Heart right ventricle (tissue), 16 donors: ENCODE results near the gene GIGYF1. TPM values are rescaled to one million over a fixed set of nuclear protein-coding genes. Genes with fewer than 3 reads are reported as not detected.

Experiments used
- ATAC-seq, 8 donors: fragments of 200-7000 bp; cut with Tn5 transposase; one replicate each; pipeline ENCODE4 v1.9.1; 2020; ENCODE audit warnings: mild to moderate bottlenecking in 8 of 8, moderate library complexity in 8 of 8, moderate number of reproducible peaks in 1 of 8
- DNase-seq, 2 donors: peaks; one replicate each; pipeline ENCODE4 v3.0.0-alpha.2; 2020
- H3K27ac ChIP-seq, 10 donors: fragments of 200-600 bp; sonication (generic) in 2 of 10; one replicate each; pipeline versions ENCODE4 v1.5.0 to v1.8.0; 2020 to 2022; ENCODE audit warnings: mild to moderate bottlenecking in 3 of 10
- H3K27me3 ChIP-seq, 7 donors: fragments of 200-600 bp; one replicate each; pipeline ENCODE4 v1.8.0; 2021 to 2022; ENCODE audit warnings: mild to moderate bottlenecking in 2 of 7
- H3K36me3 ChIP-seq, 9 donors: fragments of 200-600 bp; sonication (generic) in 1 of 9; one replicate each; pipeline versions ENCODE4 v1.5.0 to v1.8.0; 2020 to 2022; ENCODE audit warnings: mild to moderate bottlenecking in 2 of 9
- H3K4me1 ChIP-seq, 9 donors: fragments of 200-600 bp; sonication (generic) in 1 of 9; one replicate each; pipeline versions ENCODE4 v1.5.0 to v1.8.0; 2020 to 2022; ENCODE audit warnings: mild to moderate bottlenecking in 4 of 9
- H3K4me3 ChIP-seq, 10 donors: fragments of 200-600 bp; sonication (generic) in 2 of 10; one replicate each; pipeline versions ENCODE4 v1.5.0 to v1.8.0; 2020 to 2022; ENCODE audit warnings: mild to moderate bottlenecking in 7 of 10, moderate library complexity in 2 of 10
- H3K9me3 ChIP-seq, 11 donors: fragments of 200-600 bp in 10 of 11; sonication (generic) in 2 of 11; one replicate each; pipeline versions ENCODE4 v1.5.0 to v1.8.0; 2013 to 2022; ENCODE audit warnings: mild to moderate bottlenecking in 2 of 11, control low read depth in 1 of 11, moderate library complexity in 1 of 11
- CTCF ChIP-seq, 9 donors: fragments of 200-600 bp; sonication (generic) in 2 of 9; IDR thresholded peaks; one replicate each; pipeline versions ENCODE4 v1.5.0 to v1.8.0; 2021 to 2022; ENCODE audit warnings: antibody characterized with exemption in 9 of 9, mild to moderate bottlenecking in 5 of 9, moderate library complexity in 1 of 9
- WGBS, 2 donors: extraction: QIAGEN DNeasy Blood & Tissue Kit; methylation state at CpG; one replicate each; pipeline ENCODE4 v1.1.7; 2013; ENCODE audit warnings: inconsistent platforms in 1 of 2; 5-methylcytosine and 5-hydroxymethylcytosine counted together
- intact Hi-C, 10 donors: fragments of 100-400 bp; cut with DNase I; formaldehyde crosslinking; loops; one replicate each; pipeline versions ENCODE4 v1.11.1 to v1.14.2; 2022
- polyA plus RNA-seq, 2 donors: library from polyadenylated mRNA; stranded (reverse); fragments of 200-250 nt; gene quantifications; one replicate each; pipeline ENCODE4 v1.2.3, GENCODE V29; 2013
- total RNA-seq, 10 donors: library from RNA; stranded (reverse); fragmentation: NEBNext Ultra II Directional in 3 of 10; extraction: Animal tissue kit (Norgen Biotek cat#: 25700) in 3 of 10; gene quantifications; one replicate each; pipeline versions ENCODE4 v1.2.1 to v1.2.4, GENCODE V29; 2021 to 2023
- donor health status: Arrhythmogenic right ventricular cardiomyopathy.
- donor health status: ischemic (EF 13 %, LVEDD 7.1; RV severe dilation, severe dysfunction).
- donor health status: healthy with polysubstance abuse.
- donor health status: DM: no; HTN: yes; CAD: no.
- donor health status: DM: no; HTN: no; CAD: no.
- donor health status: ischemic (EF 25% LVEDD 6.9; RV normal size, moderate dysfunction).
- donor health status: ischemic (EF 25% LVEDD 5.7; RV mildly dilated, moderate dysfunction).
- donor health status: healthy.
- donor health status: DM: yes; HTN: yes; CAD: no.
- donor health status: Ischemic cardiomyopathy.
- donor health status: ischemic (EF 35%, LVEDD 5.7; RV mildly dilated, moderate dysfunction).
- donor health status: nonischemic (EF 11% LVEDD 7.7; RV severe dilation, severe dysfunction).
- donor health status: DM: yes; HTN: yes; CAD: no.
- donor health status: PGD.
- donor health status: ischemic (EF 29% LVEDD 5.4; RV normal size, mild dysfunction).
- donor health status: nonischemic (EF 23%, LVEDD 6.1; RV moderate dilation, normal function).

GIGYF1 gene
- total and polyA plus RNA-seq, 12 donors: 9.4 to 47.3 (median 24.2) TPM

DNA sequence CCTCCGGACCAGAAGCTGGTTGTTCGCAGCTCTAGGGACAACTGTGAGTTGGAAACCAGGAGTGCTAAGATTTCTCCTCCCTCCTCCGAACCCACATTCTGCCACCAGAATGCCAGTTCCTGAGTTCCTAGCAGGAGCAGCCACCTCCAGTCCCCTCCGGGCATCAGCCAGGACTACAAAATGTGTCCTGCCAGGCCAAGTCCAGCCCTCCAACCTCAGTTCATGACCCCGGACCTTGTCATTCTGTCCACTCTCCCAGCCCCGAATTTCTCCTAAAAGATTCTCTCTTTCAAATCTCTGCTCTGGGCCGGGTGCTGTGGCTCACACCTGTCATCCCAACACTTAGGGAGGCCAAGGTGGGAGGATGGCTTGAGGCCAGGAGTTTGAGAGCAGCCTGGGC lies 41.7 kb upstream of the GIGYF1 start:
- H3K36me3 ChIP-seq: no peaks in the 10 kb centered on the region

DNA sequence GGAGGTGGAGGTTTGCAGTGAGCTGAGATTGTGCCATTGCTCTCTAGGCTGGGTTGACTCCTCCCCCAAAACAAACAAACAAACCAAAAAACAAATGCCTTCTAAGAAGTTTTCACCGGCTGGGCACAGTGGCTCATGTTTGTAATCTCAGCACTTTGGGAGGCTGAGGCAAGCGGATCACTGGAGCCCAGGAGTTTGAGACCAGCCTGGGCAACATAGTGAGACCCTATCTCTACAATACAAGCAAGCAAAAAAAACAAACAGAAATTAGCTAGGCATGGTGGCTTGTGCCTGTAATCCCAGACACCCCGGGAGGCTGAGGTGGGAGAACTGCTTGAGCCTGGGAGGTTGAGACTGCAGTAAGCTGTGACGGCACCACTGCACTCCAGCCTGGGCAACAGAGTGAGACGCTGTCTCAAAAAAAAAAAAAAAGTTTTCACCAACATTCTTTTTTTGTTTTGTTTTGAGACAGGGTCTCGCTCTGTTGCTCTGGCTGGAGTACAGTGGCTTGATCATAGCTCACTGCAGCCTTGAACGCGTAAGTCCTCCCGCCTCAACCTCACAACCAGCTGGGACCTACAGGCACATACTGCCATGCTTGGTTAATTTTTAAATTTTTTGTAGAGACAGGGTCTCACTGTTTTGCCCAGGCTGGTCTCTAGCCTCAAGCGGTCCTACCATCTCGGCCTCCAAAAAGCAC lies 38.0 kb upstream of the GIGYF1 start:
- H3K27me3 ChIP-seq: peaks cover 0 to 34% (median 0%) of the 10 kb centered on the region in 7 donors
- TF ChIP-seq CTCF (IDR thresholded peaks at IDR 0.05): no peak

More for the DNA sequence above, 41.7 kb upstream of the GIGYF1 start:
- intact Hi-C loops: no loop called here
- Histone ChIP-seq H3K9me3 (no peaks in the 10 kb centered on the region), H3K4me1 (no peaks in the 10 kb centered on the region), H3K27ac (no peak overlapping the region), H3K4me3 (no peak overlapping the region), H3K27me3 (peaks cover 0 to 25% (median 0%) of the 10 kb centered on the region in 7 donors)
- DNase-seq (no peak), ATAC-seq (no peak)
- WGBS, 2 donors: 77% methylated on average over 7 of the region's 7 CpGs; no CpG with 5 or more reads in 1 of the 2 donors
- no peak for TF ChIP-seq CTCF (IDR thresholded peaks at IDR 0.05)

DNA sequence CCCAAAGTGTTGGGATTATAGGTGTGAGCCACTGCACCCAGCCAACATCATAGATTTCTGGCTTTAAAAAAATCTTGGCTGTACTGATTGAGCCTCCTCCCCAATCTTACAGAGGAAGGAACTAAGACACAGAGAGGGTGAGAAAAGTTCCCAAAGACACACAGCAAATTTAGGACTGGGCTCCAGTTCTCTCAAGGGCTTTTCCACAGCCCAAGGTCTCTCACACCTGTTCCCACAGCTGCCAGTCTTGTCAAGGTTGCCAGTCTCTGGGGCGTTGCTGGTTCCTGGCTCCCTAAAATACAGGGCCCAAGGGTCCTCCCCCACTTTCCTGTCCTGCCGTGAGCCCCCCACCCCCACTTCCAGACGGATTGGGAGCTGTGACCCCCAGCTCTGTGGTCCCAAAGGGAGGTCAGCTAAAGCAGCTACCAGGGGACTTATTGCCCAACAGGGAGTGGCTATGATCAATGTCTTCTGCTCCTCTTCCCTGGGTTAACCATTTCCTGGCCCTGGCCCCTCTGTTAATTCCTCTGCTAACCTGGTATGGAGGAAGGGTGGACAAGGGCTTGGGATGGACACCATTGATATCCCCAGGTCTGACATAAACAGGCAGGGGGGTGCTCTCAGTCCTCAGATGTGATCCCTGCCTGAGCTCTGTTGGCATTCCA lies 36.2 kb upstream of the GIGYF1 start:
- DNase-seq (no peak), ATAC-seq (no peak)
- Histone ChIP-seq H3K4me3 (no peak overlapping the region), H3K27me3 (peaks cover 0 to 49% (median 0%) of the 10 kb centered on the region in 7 donors), H3K36me3 (no peaks in the 10 kb centered on the region), H3K9me3 (no peaks in the 10 kb centered on the region), H3K27ac (no peak overlapping the region), H3K4me1 (peaks cover 0 to 3% (median 0%) of the 10 kb centered on the region in 9 donors)
- WGBS, 2 donors: 28% methylated on average over 3 of the region's 3 CpGs; no CpG with 5 or more reads in 1 of the 2 donors
- no peak for TF ChIP-seq CTCF (IDR thresholded peaks at IDR 0.05)
- intact Hi-C loops: no loop called here

More for the DNA sequence above, 38.0 kb upstream of the GIGYF1 start:
- H3K27ac ChIP-seq: no peak overlapping the region
- intact Hi-C loops: no loop called here
- DNase-seq (no peak), ATAC-seq (no peak)
- 86% methylated on average over 11 of the region's 11 CpGs; no CpG with 5 or more reads in 1 of the 2 donors for whole genome bisulfite sequencing, 2 donors
- no peaks in the 10 kb centered on the region for H3K4me1 ChIP-seq
- no peak overlapping the region for H3K4me3 ChIP-seq
- no peaks in the 10 kb centered on the region for H3K9me3 ChIP-seq
- no peaks in the 10 kb centered on the region for H3K36me3 ChIP-seq

- no peaks in the 10 kb centered on the region for H3K9me3 ChIP-seq
- no peaks in the 10 kb centered on the region for H3K36me3 ChIP-seq
- intact Hi-C loops: loop anchor here in 5 of 10 donors (1.0 to 10.0 kb wide), 4 partner anchors 16 to 263 kb away; partner anchors contain the start of gene SPACDR (in 2 of the 5)
- WGBS, 2 donors: 72 to 76% methylated on average over 8 of the region's 8 CpGs
- H3K27ac ChIP-seq: no peak overlapping the region
- H3K4me3 ChIP-seq: no peak overlapping the region
- DNase-seq (no peak), ATAC-seq (no peak)
- no peak for TF ChIP-seq CTCF (IDR thresholded peaks at IDR 0.05)
- peaks cover 0 to 6% (median 0%) of the 10 kb centered on the region in 9 donors for H3K4me1 ChIP-seq
- H3K27me3 ChIP-seq: peaks cover 0 to 62% (median 18%) of the 10 kb centered on the region in 7 donors
Observed at GRCh38 chr7:100728196-100728595, 34.1 kb upstream of the GIGYF1 start.
